ENCODE measurements around the gene BBS12.
A peak's percentile ranks its signal among the peaks of the same experiment; 100 is the strongest.

DNA sequence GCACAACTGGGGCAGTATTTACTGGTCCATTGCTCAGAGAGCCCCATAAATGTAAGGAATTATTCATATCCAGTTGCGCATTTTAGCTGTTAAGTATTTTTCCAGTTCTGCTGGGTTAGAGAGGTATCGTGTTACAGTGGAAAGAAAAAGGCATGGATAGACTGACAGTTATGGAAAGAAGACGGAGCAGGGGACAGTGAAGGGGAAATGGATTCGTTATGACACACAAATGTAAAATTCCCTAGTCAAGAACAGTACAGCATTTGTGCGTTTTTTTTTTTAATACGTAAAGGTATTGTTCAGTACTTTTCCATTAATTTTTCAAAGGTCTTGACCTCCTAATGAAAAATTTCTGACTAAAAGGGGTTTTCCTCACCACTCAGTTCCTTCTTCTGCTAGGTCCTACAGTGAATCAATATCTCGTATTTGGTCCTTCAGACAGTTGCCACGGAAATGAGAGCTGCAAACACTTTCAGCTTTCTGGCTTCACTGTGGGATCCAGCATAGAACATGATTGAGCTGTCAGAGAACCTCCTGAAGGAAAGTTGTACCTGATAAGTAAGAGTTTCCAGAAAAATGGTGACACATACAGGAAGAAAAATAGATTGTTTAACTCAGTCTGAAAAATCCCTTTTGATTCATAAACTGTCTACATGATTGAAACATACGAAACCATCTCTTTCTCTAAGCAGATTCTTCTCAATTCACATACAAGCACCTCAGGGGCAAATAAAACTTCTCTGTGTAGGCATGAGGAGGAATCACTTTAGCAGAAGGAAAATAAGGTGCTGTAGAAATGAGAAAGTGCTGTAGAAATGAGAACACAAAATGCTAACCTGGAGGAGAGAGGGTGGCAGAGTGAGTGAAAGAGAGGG is 21.8 kb upstream of the BBS12 start:
- TF ChIP-seq TAF1 (IDR thresholded peaks at IDR 0.05; ENCODE audit: low read depth, low read length) (no peak), POLR2AphosphoS5 (IDR thresholded peaks at IDR 0.05; ENCODE audit: low read depth, low read length) (no peak), POLR2A (IDR thresholded peaks at IDR 0.05; ENCODE audit: low read depth, low read length) (no peak), SPI1 (IDR thresholded peaks at IDR 0.05; ENCODE audit: low read depth, low read length) (peak; percentile 73), PAX5 (IDR thresholded peaks at IDR 0.05; ENCODE audit: insufficient read depth, low read length, severe bottlenecking) (no peak)

Data from GM12891 (cell line).